Renal cortical epithelial cell (primary cell): ENCODE measurements around the gene DISP3. TPM values are rescaled to one million over a fixed set of nuclear protein-coding genes. Genes with fewer than 3 reads are reported as not detected.

Source experiments
- DNase-seq: peaks from one replicate; pipeline ENCODE4 v3.0.0-alpha.2; 2011; ENCODE audit warnings: low read depth
- total RNA-seq: library from RNA; depleted of rRNA; stranded (reverse); fragments of >200 nt; gene quantifications from 2 replicates; pipeline ENCODE4 v1.2.3, GENCODE V29; 2014

Gene DISP3
- total RNA-seq, 1 donor from 2014 or later: under 0.01 TPM

DNA sequence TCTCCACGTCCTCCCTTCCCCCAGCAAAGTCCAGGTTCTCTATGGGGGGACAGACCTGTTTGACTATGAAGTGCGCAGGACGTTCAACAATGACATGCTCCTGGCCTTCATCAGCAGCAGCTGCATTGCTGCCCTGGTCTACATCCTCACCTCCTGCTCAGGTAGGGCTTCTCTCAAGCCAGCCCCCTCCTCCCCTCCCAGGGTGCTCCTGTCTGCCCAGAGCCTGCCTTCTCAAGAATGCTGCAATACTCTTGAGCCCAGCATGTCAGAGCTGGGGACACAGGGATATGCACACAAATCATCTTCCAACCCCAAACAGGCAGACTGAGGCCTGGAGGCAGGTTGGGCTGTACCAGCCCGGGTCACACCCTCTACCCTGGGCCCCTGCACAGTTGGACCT, 35.4 kb downstream of the DISP3 start:
- DNase-seq: no peak

GRCh38 chr1:11515368-11516300, 36.7 kb downstream of the DISP3 start:
- DNase-seq: no peak

DNA sequence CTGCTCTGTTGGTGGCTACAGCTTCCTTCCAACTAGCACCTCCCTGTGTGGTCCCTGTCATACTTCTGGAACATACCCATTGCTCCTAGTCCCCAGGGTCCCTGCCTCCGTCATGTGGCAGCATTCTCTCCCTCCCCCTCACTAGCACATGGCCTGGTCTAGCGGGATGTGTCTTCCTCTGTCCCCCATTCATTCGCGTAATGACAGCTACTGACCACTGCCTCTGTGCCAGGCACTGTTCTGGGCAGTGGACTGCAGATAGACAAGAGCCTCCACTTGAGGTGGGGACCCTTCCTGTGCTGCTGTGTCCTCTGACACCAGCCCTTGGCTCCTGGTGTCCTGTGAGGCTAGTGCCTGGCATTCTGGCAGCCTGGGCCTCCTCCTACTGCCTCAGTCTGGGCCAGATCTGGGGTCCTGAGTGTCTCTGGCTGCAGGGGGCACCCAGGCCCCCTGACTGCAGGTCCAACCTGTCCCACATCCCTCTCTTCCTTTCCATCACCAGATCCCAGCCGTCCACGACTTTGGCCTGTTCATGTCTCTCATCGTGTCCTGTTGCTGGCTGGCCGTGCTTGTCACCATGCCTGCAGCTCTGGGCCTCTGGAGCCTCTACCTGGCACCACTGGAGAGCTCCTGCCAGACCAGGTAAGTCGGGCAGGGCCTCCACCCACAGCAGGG, 38.1 kb downstream of the DISP3 start:
- DNase-seq: no peak

DNA sequence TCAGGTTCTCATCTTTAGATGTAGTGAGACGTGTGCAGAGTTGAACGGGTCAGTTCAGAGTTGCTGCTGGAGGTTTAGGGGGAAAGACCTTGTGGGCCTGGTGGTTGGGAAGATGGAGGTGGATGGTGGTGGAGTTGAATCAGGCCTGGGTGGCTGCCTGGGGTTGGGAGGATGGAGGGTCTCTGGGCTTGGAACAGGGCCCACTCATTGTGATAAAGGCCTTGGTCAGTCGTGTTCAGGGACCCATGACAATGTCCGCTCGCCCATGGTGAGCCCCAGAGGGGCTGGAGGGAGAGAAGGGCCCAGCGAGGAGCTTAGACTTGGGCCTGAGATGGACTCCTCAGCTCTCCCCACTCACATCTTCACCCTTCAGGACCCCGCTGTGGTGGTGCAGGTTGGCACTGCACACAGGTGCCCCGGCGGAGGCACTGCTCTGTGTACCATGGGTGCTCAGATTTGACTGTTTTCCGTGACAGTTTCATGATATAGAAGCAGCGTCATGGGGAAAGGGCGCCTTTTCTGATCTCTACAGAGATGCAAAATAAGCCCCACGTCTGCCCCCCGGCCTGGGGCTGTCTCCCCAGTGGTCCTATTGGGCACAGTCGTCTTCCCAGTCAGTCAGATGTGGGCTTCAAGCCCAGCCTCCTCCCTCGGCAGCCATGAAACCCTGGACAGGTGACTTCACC, 39.2 kb downstream of the DISP3 start:
- no peak for DNase-seq

GRCh38 chr1:11518791-11519628, 40.1 kb downstream of the DISP3 start:
- DNase-seq: no peak

DNA sequence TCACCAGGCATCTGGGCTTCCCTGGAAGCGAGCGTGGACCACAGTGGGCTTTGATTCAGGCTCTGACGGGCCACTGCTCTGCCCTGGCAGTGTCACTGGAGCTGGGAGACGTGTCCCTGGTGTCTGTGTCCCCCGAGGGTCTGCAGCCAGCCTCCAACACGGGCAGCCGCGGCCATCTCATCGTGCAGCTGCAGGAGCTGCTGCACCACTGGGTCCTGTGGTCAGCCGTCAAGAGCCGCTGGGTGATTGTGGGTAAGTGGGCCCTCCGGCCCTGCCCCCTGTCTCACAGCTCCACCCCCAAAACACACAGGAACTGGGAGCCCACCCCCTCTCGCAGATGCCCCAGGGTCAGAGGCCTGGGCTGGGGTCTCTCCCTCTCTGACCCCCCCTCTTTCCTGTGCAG, 40.7 kb downstream of the DISP3 start:
- no peak for DNase-seq

GRCh38 chr1:11520531-11521233, 41.7 kb downstream of the DISP3 start:
- no peak for DNase-seq

DNA sequence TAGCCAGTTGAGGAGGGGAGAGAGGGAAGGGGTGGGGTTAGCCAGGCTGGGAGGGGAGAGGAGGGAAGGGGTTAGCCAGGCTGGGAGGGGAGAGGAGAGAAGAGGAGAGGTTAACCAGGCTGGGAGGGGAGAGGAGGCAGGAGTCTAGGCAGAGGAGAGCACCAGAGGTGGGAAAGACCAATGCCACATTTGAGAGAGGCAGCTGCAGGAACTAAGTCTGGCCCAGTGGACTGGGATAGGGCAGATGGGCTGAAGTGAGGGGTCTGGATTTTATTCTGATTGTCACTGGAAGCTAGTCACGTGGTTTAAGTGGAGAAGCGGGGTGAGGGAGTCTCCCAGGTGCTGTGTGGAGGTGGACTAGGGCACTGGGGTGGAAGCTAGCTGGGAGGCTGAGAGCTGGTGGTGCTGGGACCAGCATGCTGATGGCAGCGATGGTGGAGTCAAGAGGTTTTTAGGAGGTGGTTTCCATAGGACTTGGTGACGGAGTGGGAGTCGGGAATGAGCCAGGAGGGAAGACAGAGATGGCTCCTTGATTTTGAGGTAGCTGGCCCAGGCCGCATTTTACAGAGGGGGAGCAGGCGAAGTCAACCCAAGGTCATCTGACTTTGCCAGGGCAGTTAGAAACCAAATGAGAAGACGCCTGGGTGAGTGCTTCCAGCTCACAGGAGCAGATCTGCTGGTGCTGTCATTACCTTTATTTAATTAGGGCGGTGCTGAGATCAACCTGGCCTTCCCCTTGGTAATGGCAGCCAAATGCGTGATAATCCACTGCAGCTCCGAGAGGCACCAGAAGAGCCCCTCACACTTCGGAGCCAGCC, 42.8 kb downstream of the DISP3 start:
- DNase-seq: no peak

DNA sequence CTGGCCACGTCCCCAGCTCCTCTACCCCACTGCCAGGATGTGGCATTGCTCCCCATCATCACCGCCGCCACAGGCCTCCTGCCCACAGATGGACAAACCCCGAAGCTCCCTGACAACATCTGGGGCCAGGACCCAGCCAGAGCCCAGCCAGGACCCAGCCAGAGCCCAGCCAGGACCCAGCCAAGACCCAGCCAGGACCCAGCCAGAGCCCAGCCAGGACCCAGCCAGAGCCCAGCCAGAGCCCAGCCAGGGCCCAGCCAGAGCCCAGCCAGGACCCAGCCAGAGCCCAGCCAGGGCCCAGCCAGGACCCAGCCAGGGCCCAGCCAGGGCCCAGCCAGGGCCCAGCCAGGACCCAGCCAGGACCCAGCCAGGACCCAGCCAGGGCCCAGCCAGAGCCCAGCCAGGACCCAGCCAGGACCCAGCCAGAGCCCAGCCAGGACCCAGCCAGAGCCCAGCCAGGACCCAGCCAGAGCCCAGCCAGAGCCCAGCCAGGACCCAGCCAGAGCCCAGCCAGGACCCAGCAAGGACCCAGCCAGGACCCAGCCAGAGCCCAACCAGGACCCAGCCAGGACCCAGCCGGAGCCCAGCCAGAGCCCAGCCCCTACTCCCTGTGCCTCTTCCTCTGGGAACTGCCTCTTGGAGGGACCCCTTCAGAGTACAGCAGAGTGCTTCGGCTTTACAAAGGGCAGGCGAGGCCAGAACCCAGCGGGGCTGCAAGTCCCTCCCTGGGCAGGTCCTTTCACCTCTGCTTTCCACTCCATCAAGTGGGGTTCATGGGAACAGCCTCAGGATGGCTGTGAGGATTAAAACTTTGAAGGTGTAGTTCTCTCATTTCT, 43.7 kb downstream of the DISP3 start:
- no peak for DNase-seq

- DNase-seq: no peak
Measured at GRCh38 chr1:11523261-11523660, 44.3 kb downstream of the DISP3 start.

DNA sequence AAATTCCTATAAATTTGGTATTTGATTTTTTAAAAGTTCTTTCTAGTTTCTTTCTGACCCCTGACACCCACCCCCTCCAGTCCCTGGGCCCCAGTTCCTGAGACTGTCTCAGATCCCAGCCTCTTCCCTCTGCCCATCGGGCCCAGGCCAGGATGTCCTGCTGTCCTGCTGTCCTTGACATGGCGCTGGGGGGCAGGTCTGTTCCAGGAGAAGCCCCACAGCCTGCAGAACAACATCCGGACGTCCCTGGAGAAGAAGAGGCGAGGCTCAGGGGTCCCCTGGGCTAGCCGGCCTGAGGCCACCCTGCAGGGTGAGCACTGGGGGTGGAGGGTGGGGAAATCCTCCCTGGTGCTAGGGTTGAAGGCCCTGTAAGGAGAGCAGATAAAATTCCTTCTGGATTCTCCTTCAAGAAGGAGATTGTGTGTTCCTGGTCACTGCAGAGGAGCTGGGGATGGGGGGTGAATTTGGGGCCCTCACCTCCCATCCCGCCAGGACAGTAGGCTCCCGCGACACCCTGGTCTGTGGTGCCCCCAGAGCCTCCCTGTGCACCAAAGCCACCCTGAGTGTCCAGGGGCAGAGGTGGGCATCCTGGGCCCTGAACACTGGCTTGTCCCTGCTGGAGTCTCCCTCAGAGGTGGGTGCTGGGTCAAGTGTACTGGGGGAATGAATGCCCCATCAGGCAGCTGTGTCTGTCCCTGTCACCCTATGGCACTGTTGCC, 45.0 kb downstream of the DISP3 start:
- DNase-seq: no peak

GRCh38 chr1:11524465-11525150, 45.7 kb downstream of the DISP3 start:
- no peak for DNase-seq

GRCh38 chr1:11525151-11525505, 46.2 kb downstream of the DISP3 start:
- DNase-seq: no peak

DNA sequence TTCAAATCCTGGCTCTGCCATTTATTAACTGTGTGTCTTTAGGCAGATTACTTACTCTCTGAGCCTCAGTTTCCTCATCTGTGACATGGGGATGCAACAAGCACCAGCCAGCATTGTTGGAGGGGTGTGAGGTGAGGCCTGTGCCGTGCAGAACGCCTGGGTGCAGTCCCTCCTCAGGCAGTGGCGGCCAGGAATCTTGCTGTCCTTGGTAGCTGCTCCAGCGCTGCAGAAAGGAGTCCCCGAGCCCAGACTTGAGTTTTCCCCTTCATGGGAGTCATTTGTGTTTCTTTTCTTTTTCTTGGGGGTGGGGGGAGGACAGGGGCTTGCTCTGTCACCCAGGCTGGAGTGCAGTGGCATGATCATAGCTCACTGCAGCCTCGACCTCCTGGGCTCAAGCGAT, 46.6 kb downstream of the DISP3 start:
- no peak for DNase-seq

DNA sequence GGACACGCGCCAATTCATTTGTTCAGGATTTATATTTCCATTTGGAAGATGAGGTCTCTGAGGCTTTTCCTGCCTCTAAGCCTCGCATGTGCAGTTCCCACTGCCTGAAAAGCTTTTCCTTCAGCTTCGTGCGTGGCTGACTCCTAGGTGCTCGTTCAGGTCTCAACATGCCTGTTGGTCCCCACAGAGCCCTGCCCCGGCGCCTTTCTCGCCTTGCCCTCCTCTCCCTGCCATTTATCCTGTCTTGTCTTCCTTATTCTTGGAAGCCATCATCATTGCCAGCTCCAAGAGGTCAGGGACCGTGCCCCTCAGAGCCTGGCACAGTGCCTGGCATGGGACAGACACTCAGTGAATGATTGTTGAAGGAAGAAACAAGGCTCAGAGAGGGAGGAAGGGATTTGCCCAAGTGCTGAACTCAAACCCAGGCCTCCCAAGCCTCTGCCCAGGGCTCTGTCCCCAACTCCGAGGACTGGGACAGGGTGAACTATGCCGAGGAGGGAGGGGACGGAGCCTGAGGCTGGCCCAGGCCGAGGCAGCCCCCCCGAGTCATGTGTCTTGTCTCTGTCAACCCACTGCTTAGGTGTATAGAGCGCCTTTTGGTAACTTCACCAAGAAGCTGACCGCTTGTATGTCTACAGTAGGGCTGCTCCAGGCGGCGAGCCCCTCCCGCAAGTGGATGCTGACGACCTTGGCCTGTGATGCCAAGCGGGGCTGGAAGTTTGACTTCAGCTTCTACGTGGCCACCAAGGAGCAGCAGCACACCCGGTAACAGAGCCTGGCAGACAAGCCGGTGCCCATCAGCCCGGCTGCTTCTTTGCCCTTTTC, 47.3 kb downstream of the DISP3 start:
- no peak for DNase-seq

DNA sequence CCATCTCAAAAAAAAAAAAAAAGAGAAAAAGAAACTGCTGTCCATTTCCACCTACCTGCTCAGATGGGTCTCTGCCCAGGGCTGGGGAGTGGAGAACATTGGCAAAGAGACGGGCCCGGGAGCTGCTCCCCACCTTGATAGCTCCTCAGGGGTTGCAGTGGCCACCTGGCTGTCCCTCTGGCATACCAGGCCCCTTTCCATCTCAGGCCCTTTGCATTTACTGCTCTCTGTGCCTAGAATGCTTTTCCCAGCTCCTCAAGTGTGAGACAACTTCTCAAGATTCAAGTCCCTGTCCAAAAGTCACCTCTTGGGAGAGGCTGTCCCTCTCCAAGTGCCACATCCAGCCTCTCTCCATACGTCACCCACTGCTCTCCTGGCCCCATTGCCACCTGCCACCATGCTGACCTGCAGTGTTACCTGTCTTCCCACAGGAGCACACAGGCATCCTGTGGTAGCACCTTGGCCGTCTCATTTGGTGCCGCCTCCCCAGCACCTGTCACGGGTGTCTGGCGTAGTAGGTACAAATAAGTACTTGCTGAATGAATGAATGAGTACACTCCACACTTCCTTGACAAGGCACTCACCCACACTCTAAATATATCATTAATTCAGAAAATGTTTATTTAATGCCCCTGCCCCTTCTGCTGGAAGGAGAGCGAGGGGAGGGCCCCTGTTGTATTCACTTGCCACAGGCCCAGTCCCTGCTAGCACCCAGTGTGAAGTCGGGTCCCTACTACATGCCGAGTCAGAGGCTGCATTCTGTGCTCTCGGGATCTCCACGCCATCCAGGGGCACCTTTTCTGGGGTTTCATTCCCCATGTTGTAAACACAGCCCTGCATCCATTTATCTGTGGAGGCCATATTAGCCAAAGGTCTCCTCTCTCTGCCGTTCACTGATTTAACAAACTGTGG, 48.8 kb downstream of the DISP3 start:
- DNase-seq: no peak
